Left ventricle myocardium superior (tissue), 1 donor: ENCODE data around the gene TUBA4B. TPM values are rescaled to one million over a fixed set of nuclear protein-coding genes. Genes with fewer than 3 reads are reported as not detected.
"Not testable (repeated sequence)": the region's sequence is repeated elsewhere in the genome, so short reads cannot be mapped to it uniquely, and the experiment has no call there.

ENCODE experiments used
- ATAC-seq: fragments of 200-7000 bp; cut with Tn5 transposase; one replicate; pipeline ENCODE4 v1.9.1; 2020; ENCODE audit warnings: mild to moderate bottlenecking, moderate library complexity
- DNase-seq: peaks from one replicate; pipeline ENCODE4 v3.0.0-alpha.2; 2020
- intact Hi-C: fragments of 100-400 bp; cut with micrococcal nuclease; formaldehyde crosslinking; loops from one replicate; pipeline ENCODE4 v1.11.0; 2022
- total RNA-seq: library from RNA; stranded (reverse); fragmentation: NEBNext Ultra II Directional; extraction: Animal tissue kit (Norgen Biotek cat#: 25700); gene quantifications from one replicate; pipeline ENCODE4 v1.2.1, GENCODE V29; 2021
- donor health status: DM: no; HTN: yes; CAD: no; lungs with severe emphysema.

TUBA4B gene
- total RNA-seq, 1 donor from 2014 or later: not detected

DNA sequence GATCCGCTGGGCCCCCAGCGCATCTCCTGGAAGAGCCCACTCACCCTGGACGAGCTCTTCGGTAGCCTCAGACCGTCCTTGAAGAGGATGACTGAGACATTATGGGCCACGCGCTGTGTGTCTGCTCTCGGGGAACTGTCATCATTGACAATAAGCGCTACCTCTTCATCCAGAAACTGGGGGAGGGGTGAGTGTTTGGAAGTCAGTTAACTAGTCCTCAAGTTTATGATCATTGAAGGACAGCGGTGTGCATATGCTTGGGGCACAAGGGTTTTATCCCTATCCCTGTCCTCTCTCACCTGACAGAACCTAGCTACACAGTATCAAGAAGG, 7.2 kb upstream of the TUBA4B start:
- ATAC-seq (no peak), DNase-seq (no peak)
- intact Hi-C loops: no loop called here

DNA sequence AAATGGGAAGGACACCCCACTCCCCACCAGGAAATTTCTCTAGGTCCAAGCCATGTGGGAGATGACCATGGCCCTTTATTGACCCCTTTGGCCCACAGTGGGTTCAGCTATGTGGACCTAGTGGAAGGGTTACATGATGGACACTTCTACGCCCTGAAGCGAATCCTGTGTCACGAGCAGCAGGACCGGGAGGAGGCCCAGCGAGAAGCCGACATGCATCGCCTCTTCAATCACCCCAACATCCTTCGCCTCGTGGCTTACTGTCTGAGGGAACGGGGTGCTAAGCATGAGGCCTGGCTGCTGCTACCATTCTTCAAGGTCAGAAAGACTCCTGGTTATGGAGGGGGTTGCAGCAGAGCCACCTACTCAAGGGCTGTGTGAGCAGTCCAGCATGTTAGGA, 6.5 kb upstream of the TUBA4B start:
- intact Hi-C loops: no loop called here
- DNase-seq: no peak

DNA sequence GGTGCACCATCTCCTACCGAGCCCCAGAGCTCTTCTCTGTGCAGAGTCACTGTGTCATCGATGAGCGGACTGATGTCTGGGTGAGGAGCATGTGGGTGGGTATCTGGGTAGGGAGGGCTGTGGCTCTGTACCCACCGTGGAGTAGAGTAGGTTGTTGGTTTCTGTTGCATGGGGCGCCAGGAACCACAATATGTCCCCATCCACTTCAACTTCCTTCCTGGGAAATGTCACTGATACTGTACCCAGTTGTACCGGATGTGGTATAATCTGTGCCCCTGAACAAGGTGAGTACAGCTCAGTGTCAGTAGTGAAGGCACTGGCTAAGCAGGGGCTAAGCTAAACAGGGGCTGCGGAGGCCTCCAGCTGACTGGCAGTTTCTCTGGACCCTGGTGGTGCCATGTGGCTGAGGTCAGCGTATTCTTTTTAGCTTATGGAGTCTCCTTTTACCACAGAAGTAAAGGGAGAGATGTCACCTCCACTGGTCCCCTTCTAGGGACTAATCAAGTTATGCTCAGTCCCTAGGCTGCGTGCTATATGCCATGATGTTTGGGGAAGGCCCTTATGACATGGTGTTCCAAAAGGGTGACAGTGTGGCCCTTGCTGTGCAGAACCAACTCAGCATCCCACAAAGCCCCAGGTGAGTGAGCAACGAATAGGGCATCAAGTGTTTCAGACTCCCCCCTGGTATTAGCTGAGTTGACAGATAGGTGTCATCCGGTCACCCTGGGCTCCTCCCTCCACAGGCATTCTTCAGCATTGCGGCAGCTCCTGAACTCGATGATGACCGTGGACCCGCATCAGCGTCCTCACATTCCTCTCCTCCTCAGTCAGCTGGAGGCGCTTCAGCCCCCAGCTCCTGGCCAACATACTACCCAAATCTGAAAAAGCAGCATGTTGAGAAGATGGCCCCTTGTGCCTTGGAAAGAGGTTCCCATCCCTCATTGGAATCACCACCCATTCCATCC, 5.1 kb upstream of the TUBA4B start:
- intact Hi-C loops: no loop called here
- ATAC-seq: no peak

More for the DNA sequence above, 6.5 kb upstream of the TUBA4B start:
- ATAC-seq: no peak

DNA sequence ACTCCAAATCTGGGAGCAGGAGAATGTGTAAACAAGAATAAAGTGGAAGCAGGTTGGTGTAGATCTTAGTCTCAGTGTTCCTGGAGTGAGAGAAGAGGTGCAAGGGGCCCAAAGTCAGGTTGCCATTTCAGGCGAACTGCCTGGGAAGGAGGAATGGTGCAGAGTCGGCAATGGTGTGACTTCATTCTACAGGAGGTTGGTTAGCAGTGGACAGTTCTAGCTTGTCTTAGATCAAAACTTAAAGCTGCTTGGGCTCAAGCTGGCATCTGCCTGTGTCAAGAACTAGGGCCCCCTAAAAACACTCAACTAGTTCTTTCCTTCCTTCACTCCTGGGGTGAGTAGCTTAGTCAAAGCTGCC, 4.2 kb upstream of the TUBA4B start:
- intact Hi-C loops: no loop called here
- DNase-seq (no peak), ATAC-seq (no peak)

More for the DNA sequence above, 5.1 kb upstream of the TUBA4B start:
- DNase-seq: no peak

DNA sequence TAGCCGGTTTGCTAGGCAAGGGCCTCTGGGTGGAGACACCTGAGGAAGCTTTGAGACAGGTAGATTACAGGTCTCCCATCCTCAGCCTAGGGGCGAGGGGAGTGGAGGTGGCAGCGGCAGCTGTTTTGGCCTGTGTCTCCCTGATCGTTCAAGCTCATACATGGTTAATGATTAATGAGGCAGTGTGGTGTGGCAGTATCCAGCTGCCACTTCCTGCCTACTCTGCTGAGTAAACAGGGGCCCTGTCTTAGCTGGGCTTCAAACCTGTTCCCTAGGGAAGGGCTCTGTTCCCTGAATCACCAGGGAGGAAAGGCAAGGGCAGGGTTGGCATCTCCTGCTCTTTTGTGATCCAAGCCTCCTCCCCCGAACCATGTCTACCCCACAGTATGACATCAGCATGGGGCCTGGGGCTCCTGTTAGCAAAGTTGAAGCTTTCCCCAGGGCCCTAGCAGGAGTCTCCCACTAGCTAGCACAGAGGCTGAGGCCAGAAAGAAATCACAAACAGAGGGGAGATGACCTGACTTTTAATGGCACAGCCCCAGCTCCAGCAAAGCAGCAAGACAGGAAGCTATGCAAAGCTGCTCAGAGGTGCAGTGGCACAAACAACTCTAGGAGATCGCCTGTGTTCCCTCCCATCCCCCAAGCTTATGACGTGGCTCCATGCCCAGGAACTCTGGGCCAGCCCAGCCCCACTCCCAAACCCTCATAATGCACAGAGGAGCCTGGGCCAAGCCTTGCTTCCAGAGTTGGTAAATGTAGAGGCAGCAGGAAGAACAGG, 3.7 kb upstream of the TUBA4B start:
- peak; percentile 45 for ATAC-seq
- intact Hi-C loops: no loop called here

DNA sequence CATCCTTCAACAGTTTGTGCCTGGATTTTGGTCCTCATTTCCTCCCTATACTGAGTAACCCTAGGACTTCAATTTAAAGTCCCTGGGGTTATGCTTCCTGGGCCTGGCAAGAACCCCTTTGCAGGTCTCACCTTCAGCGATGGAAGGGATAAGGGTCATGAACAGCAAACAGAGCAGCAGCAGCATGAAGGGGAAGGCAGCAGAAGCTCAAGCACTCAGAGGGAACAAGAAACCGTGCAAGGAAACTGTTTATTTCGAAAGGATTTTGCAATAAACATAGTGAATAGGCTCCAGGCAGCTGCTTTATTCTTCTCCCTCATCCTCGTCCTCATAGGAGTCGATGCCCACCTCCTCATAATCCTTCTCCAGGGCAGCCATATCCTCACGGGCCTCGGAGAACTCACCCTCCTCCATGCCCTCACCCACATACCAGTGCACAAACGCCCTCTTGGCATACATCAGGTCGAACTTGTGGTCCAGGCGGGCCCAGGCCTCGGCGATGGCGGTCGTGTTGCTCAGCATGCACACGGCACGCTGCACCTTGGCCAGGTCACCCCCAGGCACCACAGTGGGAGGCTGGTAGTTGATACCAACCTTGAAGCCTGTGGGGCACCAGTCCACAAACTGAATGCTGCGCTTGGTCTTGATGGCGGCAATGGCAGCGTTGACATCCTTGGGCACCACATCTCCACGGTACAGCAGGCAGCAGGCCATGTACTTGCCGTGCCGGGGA, 2.8 kb upstream of the TUBA4B start:
- no peak for DNase-seq
- intact Hi-C loops: no loop called here

More for the DNA sequence above, 3.7 kb upstream of the TUBA4B start:
- peak; percentile 76 for DNase-seq

DNA sequence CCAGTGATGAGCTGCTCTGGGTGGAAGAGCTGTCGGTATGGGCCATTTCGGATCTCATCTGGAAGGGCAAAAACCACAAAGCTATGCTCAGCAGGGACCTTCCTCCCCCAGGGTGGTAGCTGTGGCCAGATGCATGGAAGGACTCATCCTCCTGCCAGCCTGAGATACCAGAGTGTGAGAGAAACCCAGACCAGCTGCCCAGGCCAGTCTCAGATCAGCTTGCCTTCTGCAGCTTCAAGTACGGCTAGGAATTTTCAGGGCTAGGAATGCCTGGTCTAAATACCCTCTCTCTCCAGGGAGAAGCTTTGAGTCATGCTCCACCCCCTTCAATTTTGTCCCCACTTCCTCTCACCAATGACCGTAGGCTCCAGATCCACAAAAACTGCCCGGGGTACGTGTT, 1.4 kb upstream of the TUBA4B start:
- ATAC-seq (no peak), DNase-seq (no peak)
- intact Hi-C loops: no loop called here

More for the DNA sequence above, 2.8 kb upstream of the TUBA4B start:
- ATAC-seq: no peak

DNA sequence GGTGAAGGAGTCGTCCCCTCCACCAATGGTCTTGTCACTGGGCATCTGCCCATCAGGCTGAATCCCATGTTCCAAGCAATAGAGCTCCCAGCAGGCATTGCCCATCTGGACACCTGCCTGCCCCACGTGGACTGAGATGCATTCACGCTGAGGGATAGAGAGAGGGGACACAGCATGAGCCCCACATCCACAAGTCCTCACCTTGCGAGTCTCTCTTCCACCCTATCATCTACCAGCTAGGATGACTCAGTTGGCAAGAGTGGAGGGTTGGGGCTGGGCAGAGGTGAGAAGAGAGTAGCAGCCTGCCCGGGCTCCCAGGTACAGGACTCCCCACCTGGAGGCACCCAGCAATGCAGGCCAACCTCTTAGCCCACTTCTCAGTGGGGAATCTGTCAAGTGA, 959 bp upstream of the TUBA4B start:
- no peak for DNase-seq
- intact Hi-C loops: no loop called here
- no peak for ATAC-seq

DNA sequence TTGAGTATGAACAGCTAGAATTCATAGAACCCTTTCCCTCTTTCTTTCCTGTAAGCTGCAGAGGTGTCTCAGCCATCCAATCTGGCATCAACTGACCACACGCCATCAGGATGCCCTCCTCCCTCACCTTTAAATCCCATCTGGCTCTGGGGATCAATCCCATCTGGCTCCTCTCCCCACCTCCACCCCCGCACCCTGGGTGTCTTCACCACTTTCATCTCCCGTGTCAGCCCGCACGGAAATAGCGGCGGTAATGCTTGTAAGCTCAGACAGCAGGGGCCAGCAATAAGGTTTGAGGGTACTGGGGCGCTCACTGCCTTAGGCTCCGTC, 508 bp upstream of the TUBA4B start:
- intact Hi-C loops: no loop called here
- no peak for DNase-seq
- no peak for ATAC-seq

DNA sequence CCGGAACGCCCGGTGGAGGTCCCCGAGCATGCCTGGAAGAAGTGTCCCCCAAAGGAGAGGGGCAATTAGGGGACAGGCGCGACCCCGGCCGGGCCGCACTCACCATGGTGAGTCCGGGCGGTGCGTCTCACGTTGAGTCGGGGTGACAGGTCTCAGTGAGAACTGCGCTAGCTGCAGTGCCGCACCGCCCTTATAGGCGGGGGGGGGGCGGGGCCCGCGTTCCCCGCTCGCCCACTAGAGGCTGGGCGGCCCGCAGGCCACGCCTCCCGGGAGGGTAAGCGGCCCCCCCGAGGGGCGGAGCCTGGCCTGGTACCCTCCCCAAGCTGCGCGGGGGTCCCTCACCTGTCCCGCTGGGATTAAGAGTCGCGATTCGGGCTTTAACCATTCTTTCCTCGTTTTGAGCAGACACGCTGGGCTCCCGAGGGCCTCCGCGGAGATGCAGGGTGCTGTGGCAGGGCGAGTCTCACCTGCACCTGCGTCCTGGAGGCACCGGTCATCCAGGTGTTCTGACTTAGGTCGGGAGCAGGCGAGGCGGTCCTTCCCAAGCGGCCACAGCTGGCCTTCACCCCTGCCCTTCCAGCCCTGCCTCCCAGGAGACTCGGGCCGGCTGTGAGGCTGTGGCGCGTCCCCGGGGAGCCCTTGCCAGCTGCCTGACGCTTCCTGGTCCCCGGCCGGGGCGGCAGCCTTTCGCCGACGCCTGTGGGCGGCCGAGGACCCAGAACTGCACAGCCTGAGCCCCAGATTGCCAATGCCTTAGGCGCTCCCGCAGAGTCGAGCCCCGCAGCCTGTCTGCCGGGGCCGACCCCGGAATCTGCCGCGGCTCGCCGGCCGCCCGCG, 928 bp downstream of the TUBA4B start, which contains the start of gene TUBA4A:
TSS of gene TUBA4A (minus strand) at position 166 of the 837 bp plus-strand sequence. CDS start at position 106, 60 bp downstream.
- intact Hi-C loops: no loop called here
- ATAC-seq (peak; percentile 93), DNase-seq (peak; percentile 94)

DNA sequence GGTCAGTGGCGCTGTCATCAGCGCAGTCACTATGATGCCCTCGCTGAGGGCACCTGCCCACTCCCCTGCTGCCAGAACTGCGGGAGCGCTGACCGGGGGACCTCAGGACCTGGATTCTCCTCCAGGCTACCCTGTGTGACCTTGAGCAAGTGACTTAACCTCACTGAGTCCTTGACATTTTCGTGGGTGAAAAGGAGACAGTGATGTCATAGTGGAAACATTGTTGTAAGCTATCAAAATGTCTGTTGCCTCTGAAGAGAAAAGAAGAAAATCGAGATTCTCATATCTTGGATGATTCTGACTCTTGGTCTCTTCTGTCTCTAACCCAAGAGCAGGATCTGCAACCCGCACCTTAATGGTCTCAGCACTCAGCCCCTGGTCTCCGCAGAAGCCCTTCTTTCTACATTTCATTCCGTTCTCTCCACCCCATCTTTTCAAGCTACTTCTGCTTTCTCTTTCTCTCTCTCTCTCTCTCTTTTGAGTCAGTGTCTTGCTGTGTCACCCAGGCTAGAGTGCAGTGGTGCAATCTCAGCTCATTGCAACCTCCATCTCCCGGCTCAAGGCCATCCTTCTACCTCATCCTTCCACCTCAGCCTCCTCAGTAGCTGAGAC, 1.7 kb downstream of the TUBA4B start:
- no peak for DNase-seq
- intact Hi-C loops: no loop called here
- peak; percentile 22 for ATAC-seq

DNA sequence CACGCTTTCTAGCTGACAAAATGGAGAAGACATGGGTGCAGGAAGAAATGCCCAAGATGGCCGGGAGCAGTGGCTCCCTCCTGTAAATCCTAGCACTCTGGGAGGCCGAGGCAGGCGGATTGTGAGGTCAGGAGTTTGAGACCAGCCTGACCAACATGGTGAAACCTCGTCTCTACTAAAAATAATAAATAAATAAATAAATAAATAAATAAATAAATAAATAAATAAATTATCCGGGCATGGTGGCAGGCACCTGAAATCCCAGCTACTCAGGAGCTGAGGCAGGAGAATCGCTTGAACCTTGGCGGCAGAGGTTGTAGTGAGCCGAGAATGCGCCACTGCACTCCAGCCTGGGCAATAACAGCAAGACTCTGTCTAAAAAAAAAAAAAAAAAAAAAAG, 5.9 kb downstream of the TUBA4B start:
- ATAC-seq, intact Hi-C loops, DNase-seq: not testable (repeated sequence)

DNA sequence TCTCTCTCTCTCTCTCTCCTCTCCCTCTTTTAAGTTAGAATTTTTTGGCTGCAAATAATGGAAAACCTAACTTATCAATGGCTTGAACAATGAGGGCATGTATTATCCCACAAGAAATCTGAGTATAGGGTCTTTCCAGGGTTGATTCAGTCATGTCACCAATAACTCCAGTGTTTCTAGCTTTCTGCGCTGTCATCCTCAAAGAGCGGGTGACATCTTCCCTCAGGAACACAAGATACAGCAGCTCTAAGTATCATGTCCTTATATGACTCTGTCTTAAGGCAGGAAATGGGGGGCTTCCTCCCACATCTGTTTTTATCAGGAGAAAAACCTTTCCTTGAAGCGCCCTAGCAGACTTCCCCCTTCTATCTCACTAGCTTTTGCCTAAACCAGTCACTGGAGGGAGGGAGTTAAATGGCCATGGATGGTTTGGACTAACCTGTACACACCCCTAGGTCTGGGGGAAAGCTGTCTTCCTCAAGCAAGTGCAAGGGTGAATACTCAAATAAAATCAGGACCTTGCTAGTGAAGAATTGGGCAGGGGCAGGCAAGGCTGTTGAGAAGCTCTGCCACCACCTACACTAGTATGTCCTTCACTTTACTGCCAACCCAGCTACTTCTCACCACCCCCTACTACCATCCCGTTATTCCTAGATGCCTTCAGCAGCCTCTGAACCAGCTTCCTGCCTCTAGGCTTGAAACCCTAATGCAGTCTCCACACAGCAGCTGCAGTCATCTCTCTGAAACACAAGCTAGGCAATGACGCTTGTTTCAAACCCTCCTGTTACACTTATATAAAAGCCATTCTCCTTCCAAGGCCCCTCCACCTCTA, 8.2 kb downstream of the TUBA4B start:
- DNase-seq (no peak), ATAC-seq (no peak)
- intact Hi-C loops: no loop called here

DNA sequence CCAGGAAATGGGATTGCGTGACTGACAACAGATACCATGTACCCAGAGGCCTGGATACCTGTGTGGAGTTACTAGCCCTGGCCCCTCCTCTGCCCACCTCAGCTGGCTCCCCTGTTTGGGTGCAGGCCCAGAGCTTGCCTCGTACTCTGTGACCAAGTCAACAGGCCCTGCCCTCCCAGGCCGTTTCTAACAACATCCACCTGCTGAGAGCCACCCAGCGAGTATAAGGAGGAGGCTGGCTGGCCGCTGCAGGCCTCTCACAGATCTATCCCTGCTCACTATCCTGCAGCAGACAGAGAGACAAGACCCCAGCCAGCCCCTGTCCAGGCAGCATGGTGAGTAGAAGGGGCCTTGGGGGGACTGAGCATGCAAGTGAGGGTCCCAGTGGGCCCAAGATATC, 13.2 kb downstream of the TUBA4B start:
- ATAC-seq: no peak

DNA sequence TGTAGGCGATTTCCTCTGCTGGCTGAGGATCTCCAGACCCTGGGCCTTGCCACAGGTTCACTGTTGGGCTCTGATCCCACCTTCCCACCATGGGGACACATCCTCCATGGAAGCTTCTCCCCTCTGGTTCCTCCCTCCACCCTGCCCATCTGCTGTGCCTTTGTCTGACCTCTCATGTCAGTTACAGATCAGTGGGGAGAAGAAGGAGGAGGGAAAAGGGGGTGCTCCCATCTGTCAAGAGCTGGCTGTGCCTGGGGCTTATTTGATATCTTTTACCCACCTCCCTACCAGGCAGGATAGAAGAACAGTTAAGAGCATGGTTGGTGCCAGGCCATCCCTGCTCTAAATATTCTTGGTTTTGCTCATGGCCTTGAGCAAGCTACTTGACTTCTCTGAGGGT, 13.8 kb downstream of the TUBA4B start:
- intact Hi-C loops: no loop called here

More for the DNA sequence above, 13.2 kb downstream of the TUBA4B start:
- intact Hi-C loops: no loop called here
- DNase-seq: no peak

DNA sequence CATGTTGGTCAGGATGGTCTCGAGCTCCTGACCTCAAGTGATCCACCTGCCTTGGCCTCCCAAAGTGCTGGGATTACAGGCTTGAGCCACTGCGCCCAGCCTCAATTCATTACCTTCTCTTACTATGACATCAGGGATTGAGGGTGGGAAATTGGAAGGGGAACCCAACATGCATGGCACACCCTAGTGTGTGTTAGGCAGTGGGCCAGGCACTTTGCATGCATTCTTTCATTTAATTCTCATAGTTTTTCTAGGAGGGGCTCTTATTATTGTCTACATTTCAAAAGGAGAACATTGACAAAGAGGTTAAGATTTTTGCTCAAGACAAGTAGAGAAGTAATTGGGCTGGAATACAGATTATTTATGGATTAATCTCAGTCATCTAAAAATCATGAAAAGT, 15.3 kb downstream of the TUBA4B start:
- ATAC-seq (no peak), DNase-seq (no peak)
- intact Hi-C loops: no loop called here

More for the DNA sequence above, 13.8 kb downstream of the TUBA4B start:
- DNase-seq (no peak), ATAC-seq (no peak)

DNA sequence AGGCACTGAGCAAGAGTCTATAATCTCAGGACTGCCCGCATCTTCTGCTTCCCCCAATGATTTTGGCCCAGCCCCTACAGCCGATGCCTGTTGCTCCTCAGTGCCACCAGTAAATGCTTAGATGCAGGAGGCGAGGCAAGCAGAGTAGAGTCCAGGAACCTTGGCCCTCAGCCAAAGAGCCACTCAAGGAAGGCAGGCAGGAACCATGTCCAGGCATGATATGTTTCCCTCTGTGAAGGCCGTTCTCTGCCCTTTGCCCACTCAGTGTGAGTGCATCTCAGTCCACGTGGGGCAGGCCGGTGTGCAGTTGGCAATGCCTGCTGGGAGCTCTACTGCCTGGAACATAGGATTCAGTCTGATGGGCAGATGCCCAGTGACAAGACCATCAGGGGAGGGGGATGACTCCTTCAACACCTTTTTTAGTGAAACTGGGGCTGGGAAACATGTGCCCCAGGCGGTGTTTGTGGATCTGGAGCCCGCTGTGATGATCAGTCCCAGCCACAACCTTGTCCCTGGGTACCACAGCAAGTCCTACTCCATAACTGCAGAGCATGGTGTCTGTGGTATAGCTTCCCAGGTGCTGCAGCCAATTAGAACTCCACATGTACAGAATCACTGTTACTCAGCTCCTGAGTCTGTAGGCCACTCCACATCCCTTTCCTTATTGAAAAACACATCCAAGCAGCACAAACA, 16.5 kb downstream of the TUBA4B start:
- ATAC-seq (peak; percentile 72), DNase-seq (peak; percentile 49)
- intact Hi-C loops: no loop called here
